WI38 (cell line): Measurements from ENCODE around the gene ALG6.

Experiments
- H3K4me3 ChIP-seq: 2 replicates; pipeline ENCODE4 v1.5.1; 2011; ENCODE audit warnings: low read depth, mild to moderate bottlenecking, control low read depth, low read length
- CTCF ChIP-seq: IDR thresholded peaks from 2 replicates; pipeline ENCODE4 v1.5.1; 2012; ENCODE audit warnings: low read depth, mild to moderate bottlenecking, control low read depth, low read length

Gene ALG6

GRCh38 chr1:63450416-63450815, 83.0 kb downstream of the ALG6 start:
- no peak overlapping the region for H3K4me3 ChIP-seq
- no peak for TF ChIP-seq CTCF

GRCh38 chr1:63453232-63453631, 85.8 kb downstream of the ALG6 start:
- no peak for TF ChIP-seq CTCF
- no peak overlapping the region for H3K4me3 ChIP-seq

- TF ChIP-seq CTCF, result no peak
- H3K4me3 ChIP-seq, result no peak overlapping the region
Observed at GRCh38 chr1:63454269-63454668, 86.8 kb downstream of the ALG6 start.

- TF ChIP-seq CTCF, result no peak
- H3K4me3 ChIP-seq, result no peak overlapping the region
Observed at GRCh38 chr1:63458750-63459149, 91.3 kb downstream of the ALG6 start.

GRCh38 chr1:63461661-63462230, 94.3 kb downstream of the ALG6 start:
- no peak overlapping the region for H3K4me3 ChIP-seq
- no peak for TF ChIP-seq CTCF

- no peak for TF ChIP-seq CTCF
Observed at GRCh38 chr1:63463248-63463647, 95.8 kb downstream of the ALG6 start.

GRCh38 chr1:63466181-63466580, 98.8 kb downstream of the ALG6 start:
- no peak for TF ChIP-seq CTCF
- H3K4me3 ChIP-seq, result no peak overlapping the region

More at GRCh38 chr1:63463248-63463647, 95.8 kb downstream of the ALG6 start:
- no peak overlapping the region for H3K4me3 ChIP-seq
